Measurements from ENCODE around the gene RIT2.

Gene RIT2

DNA sequence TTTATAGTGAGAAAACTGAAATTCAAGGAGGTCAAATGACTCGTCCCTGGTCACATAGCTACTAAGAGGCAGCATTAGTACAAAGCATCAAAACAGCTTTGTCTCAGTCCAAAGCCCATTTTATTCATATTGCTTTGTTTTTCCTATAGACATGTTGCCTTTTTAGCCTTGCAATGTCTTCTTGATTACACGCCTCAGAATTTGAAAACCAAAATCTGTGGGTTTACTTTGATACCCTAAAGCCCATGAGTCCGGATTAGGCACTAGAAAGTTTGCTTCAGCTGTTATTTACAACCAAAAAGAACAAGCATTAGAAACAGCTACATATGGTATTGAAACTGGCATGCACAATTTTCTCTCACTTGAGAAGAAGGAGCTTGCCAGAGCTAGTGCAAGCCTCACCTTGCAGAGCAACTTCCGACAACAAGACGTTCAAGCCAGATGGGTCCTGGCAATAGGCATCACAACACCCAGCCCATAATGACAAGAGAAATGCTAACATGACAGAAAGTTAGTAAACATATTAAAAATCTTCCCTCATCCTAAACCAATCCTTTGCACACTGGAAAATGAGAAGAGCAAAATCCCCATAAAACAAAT, 276.8 kb downstream of the RIT2 start:
- no peaks in the 10 kb centered on the region for H3K9me2 ChIP-seq (replicated peaks; ENCODE audit: insufficient read depth, low read length)

DNA sequence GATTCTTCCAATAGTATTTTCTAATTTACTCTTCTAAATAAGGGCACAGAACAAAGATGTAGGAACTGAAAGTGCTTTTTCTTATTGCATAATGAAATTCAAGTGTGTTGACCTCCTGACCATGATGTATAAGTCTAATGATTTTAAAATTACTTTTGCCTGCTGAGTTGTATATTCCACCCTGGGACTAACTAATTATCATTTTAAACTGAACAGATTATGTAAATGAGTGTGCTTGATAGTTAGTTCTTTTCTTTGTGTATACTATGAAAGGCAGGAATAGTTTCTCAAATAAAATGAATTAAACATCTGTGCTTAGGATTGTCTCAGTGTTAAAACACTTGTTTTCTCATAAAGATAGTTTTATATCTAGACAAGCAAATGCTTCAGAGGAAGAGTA, 284.5 kb downstream of the RIT2 start:
- no peak for DNase-seq
- H3K4me2 ChIP-seq (ENCODE audit: low read depth, low read length) = no peak overlapping the region
- no peak overlapping the region for H3K27ac ChIP-seq (ENCODE audit: low read length)
- no peaks in the 10 kb centered on the region for H3K27me3 ChIP-seq (replicated peaks; ENCODE audit: insufficient read depth, low read length)
- no peak overlapping the region for H3K4me3 ChIP-seq (ENCODE audit: low read length)
- no peaks in the 10 kb centered on the region for H3K9me2 ChIP-seq (replicated peaks; ENCODE audit: insufficient read depth, low read length)
- H3K36me3 ChIP-seq (replicated peaks; ENCODE audit: insufficient read depth, low read length) = no peaks in the 10 kb centered on the region
- H3F3A ChIP-seq (ENCODE audit: insufficient read depth, low read length) = no peaks in the 10 kb centered on the region
- no peak overlapping the region for H3K9ac ChIP-seq (ENCODE audit: low read length)
- H3K4me1 ChIP-seq (ENCODE audit: low read length) = no peaks in the 10 kb centered on the region
- H2AFZ ChIP-seq (ENCODE audit: low read length) = no peak overlapping the region
- H3K79me2 ChIP-seq (ENCODE audit: low read length) = no peaks in the 10 kb centered on the region
- H4K20me1 ChIP-seq (ENCODE audit: insufficient read depth, low read length) = no peaks in the 10 kb centered on the region
- H3K9me3 ChIP-seq (replicated peaks; ENCODE audit: insufficient read depth, low read length) = no peaks in the 10 kb centered on the region
- TF ChIP-seq EZH2phosphoT487 (IDR thresholded peaks at IDR 0.05; ENCODE audit: low read length) (no peak), EZH2 (optimal IDR thresholded peaks at IDR 0.05; ENCODE audit: low read depth, low read length) (no peak)
- TF ChIP-seq, protein P1, sequence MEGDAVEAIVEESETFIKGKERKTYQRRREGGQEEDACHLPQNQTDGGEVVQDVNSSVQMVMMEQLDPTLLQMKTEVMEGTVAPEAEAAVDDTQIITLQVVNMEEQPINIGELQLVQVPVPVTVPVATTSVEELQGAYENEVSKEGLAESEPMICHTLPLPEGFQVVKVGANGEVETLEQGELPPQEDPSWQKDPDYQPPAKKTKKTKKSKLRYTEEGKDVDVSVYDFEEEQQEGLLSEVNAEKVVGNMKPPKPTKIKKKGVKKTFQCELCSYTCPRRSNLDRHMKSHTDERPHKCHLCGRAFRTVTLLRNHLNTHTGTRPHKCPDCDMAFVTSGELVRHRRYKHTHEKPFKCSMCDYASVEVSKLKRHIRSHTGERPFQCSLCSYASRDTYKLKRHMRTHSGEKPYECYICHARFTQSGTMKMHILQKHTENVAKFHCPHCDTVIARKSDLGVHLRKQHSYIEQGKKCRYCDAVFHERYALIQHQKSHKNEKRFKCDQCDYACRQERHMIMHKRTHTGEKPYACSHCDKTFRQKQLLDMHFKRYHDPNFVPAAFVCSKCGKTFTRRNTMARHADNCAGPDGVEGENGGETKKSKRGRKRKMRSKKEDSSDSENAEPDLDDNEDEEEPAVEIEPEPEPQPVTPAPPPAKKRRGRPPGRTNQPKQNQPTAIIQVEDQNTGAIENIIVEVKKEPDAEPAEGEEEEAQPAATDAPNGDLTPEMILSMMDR (IDR thresholded peaks at IDR 0.05; ENCODE audit: low read length) = no peak

More for the DNA sequence above, 276.8 kb downstream of the RIT2 start:
- DNase-seq = no peak
- Histone ChIP-seq H2AFZ (ENCODE audit: low read length) (no peak overlapping the region), H3K4me1 (ENCODE audit: low read length) (no peaks in the 10 kb centered on the region), H3K9me3 (replicated peaks; ENCODE audit: insufficient read depth, low read length) (no peaks in the 10 kb centered on the region), H4K20me1 (ENCODE audit: insufficient read depth, low read length) (no peaks in the 10 kb centered on the region), H3K79me2 (ENCODE audit: low read length) (no peaks in the 10 kb centered on the region), H3K9ac (ENCODE audit: low read length) (no peak overlapping the region), H3K36me3 (replicated peaks; ENCODE audit: insufficient read depth, low read length) (no peaks in the 10 kb centered on the region), H3K4me2 (ENCODE audit: low read depth, low read length) (no peak overlapping the region), H3F3A (ENCODE audit: insufficient read depth, low read length) (no peaks in the 10 kb centered on the region), H3K27me3 (replicated peaks; ENCODE audit: insufficient read depth, low read length) (no peaks in the 10 kb centered on the region), H3K4me3 (ENCODE audit: low read length) (no peak overlapping the region), H3K27ac (ENCODE audit: low read length) (no peak overlapping the region)
- TF ChIP-seq, protein P1 (IDR thresholded peaks at IDR 0.05; ENCODE audit: low read length) = no peak
- TF ChIP-seq EZH2 (optimal IDR thresholded peaks at IDR 0.05; ENCODE audit: low read depth, low read length) (no peak), EZH2phosphoT487 (IDR thresholded peaks at IDR 0.05; ENCODE audit: low read length) (no peak)

DNA sequence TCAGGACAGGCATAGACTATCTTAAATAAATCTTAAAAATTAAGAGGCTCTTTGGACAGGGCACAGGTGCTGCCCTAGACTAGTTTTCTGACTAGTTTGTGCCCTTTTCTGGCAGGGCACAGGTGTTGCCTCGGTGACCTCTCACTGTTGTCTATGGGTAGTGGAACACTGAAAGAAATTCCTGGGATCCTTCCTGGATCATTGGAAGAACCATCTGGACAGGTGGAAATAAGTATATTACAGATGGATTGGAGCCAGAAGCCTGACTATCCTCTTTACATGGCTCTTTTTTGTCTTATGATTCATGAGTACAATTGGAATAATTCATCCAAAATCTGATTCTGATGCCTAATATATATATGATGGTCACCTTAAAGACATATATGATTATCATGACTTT, 286.6 kb downstream of the RIT2 start:
- H3K27ac ChIP-seq (ENCODE audit: low read length) = no peak overlapping the region
- no peak overlapping the region for H3K9ac ChIP-seq (ENCODE audit: low read length)
- no peak overlapping the region for H3K4me2 ChIP-seq (ENCODE audit: low read depth, low read length)
- no peaks in the 10 kb centered on the region for H4K20me1 ChIP-seq (ENCODE audit: insufficient read depth, low read length)
- H3K79me2 ChIP-seq (ENCODE audit: low read length) = no peaks in the 10 kb centered on the region
- no peak for TF ChIP-seq EZH2phosphoT487 (IDR thresholded peaks at IDR 0.05; ENCODE audit: low read length)
- TF ChIP-seq EZH2 (optimal IDR thresholded peaks at IDR 0.05; ENCODE audit: low read depth, low read length) = no peak
- TF ChIP-seq, protein P1 (IDR thresholded peaks at IDR 0.05; ENCODE audit: low read length) = no peak
- no peaks in the 10 kb centered on the region for H3K27me3 ChIP-seq (replicated peaks; ENCODE audit: insufficient read depth, low read length)
- no peak overlapping the region for H2AFZ ChIP-seq (ENCODE audit: low read length)
- no peaks in the 10 kb centered on the region for H3K9me3 ChIP-seq (replicated peaks; ENCODE audit: insufficient read depth, low read length)
- no peaks in the 10 kb centered on the region for H3K4me1 ChIP-seq (ENCODE audit: low read length)
- no peaks in the 10 kb centered on the region for H3K36me3 ChIP-seq (replicated peaks; ENCODE audit: insufficient read depth, low read length)
- no peak for DNase-seq
- H3K4me3 ChIP-seq (ENCODE audit: low read length) = no peak overlapping the region
- no peaks in the 10 kb centered on the region for H3K9me2 ChIP-seq (replicated peaks; ENCODE audit: insufficient read depth, low read length)
- H3F3A ChIP-seq (ENCODE audit: insufficient read depth, low read length) = no peaks in the 10 kb centered on the region
